Osteocyte (in vitro differentiated cells): Measurements from ENCODE around the gene DTNB. TPM values are rescaled to one million over a fixed set of nuclear protein-coding genes. Genes with fewer than 3 reads are reported as not detected.

Experiments
- DNase-seq: peaks from one replicate; pipeline ENCODE4 v3.0.0; 2021; ENCODE audit warnings: mixed read lengths; ENCODE audit not compliant: unreplicated experiment; ENCODE audit errors: extremely low spot score
- H3K27ac Mint-ChIP-seq: one replicate; pipeline ENCODE4 v1.8.0; 2021; ENCODE audit warnings: mild to moderate bottlenecking, mixed read lengths; ENCODE audit not compliant: unreplicated experiment
- H3K27me3 Mint-ChIP-seq: one replicate; pipeline ENCODE4 v1.8.0; 2021; ENCODE audit warnings: mixed read lengths; ENCODE audit not compliant: unreplicated experiment
- H3K36me3 Mint-ChIP-seq: one replicate; pipeline ENCODE4 v1.8.0; 2021; ENCODE audit warnings: mixed read lengths; ENCODE audit not compliant: unreplicated experiment
- H3K4me1 Mint-ChIP-seq: one replicate; pipeline ENCODE4 v1.8.0; 2021; ENCODE audit warnings: mixed read lengths; ENCODE audit not compliant: unreplicated experiment
- H3K4me3 Mint-ChIP-seq: one replicate; pipeline ENCODE4 v1.8.0; 2021; ENCODE audit warnings: mild to moderate bottlenecking, moderate library complexity, mixed read lengths; ENCODE audit not compliant: unreplicated experiment
- H3K9me3 Mint-ChIP-seq: one replicate; pipeline ENCODE4 v1.8.0; 2021; ENCODE audit warnings: mixed read lengths; ENCODE audit not compliant: unreplicated experiment
- CTCF ChIP-seq: fragments of 200-600 bp; sonication (generic); IDR thresholded peaks from 2 replicates; pipeline ENCODE4 v1.5.0; 2021; ENCODE audit warnings: antibody characterized with exemption, mild to moderate bottlenecking, moderate library complexity
- total RNA-seq: library from RNA; stranded (reverse); gene quantifications from 2 replicates; pipeline ENCODE4 v1.2.1, GENCODE V29; 2021

The DTNB gene
- total RNA-seq, 1 donor from 2014 or later = 20.9 TPM

DNA sequence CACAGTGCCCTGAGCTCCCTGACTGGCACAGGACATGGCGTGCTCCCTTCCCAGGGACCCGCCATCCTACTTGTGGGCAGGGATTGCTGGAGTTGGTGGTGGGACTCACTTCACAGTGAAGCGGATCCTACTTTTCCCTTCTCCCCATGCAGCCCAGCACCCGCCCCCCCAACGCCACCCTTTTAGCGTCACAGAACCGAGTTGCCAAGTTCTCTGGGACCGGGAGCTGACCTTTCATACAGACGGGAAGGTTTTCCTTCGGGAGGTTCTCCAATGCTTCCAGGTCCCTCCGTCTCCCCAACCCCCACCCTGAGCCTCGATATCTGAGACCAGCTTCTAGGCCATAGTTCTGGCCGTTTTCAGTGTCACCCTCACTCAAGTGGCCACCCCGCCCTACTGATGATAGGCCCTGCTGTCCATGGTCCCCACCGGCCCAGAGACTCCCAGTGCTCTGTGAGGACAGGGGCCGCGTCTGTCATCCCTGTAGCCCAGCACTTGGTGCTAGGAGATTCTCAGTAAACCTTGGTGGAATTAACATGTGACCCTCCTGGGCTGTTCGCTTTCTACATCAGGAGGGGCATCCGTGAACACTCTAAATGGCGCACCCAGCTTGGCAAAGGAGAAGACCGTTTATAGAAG is 330.1 kb downstream of the DTNB start:
- Mint-ChIP-seq H3K9me3 (no peaks in the 10 kb centered on the region), H3K27me3 (no peaks in the 10 kb centered on the region), H3K4me3 (peak overlapping the region; percentile 50), H3K36me3 (no peaks in the 10 kb centered on the region), H3K27ac (no peak overlapping the region), H3K4me1 (peaks cover 15% of the 10 kb centered on the region)
- TF ChIP-seq CTCF = no peak
- no peak for DNase-seq

- peaks cover 18% of the 10 kb centered on the region for H3K4me1 Mint-ChIP-seq
- DNase-seq = peak; percentile 95
- peak overlapping the region; percentile 72 for H3K4me3 Mint-ChIP-seq
- H3K36me3 Mint-ChIP-seq = no peaks in the 10 kb centered on the region
- H3K27me3 Mint-ChIP-seq = no peaks in the 10 kb centered on the region
- H3K9me3 Mint-ChIP-seq = no peaks in the 10 kb centered on the region
- no peak overlapping the region for H3K27ac Mint-ChIP-seq
- peak; percentile 97 for TF ChIP-seq CTCF
These were observed 330.8 kb downstream of the DTNB start for GRCh38 chr2:25342372-25343186.

DNA sequence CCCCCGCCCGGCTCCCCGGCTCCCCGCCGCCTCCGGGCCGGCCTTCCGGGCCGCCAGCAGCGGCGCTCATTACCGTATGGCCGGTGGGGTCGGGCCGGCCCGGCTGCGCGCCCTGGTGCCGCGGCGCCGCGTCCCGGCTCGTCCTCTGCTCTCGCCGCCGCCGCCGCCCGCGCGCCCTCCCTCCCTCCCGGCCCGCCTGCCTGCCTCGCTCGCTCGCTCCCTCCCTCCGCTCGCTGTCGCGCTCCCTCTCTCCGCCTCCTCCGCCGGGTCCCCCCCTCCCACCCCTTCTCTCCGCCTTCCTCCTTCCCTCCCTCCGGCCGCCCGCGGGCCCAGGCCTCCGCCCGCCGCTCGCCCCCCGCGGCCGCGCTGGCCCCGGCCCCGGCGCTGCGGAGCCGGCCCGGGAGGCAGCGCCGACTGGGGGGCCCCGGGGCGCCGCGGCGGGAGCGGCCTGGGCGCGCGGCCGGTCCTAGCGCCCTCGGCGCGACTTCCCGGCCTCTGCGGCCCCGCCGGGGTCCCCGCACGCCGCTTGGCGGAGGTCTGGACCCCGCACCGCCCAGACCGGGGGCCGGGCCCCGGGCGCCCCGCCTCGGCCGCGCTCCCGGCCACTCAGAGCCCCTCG is 331.5 kb downstream of the DTNB start, which contains the start of gene DNMT3A:
Gene DNMT3A (minus strand): TSS at position 173 of the 619 bp plus-strand sequence. CDS start 27,941 bp downstream, outside the sequence.
- no peaks in the 10 kb centered on the region for H3K27me3 Mint-ChIP-seq
- no peak for DNase-seq
- peak within 1 kb of the TSS; percentile 72 for H3K4me3 Mint-ChIP-seq
- peaks cover 23% of the 10 kb centered on the region for H3K4me1 Mint-ChIP-seq
- no peak for TF ChIP-seq CTCF
- no peaks in the 10 kb centered on the region for H3K9me3 Mint-ChIP-seq
- H3K27ac Mint-ChIP-seq = no peak within 1 kb of the TSS
- H3K36me3 Mint-ChIP-seq = peaks cover 3% of the 10 kb centered on the region

GRCh38 chr2:25341011-25341727 is 332.2 kb downstream of the DTNB start:
- no peaks in the 10 kb centered on the region for H3K9me3 Mint-ChIP-seq
- no peak for DNase-seq
- H3K36me3 Mint-ChIP-seq = peaks cover 3% of the 10 kb centered on the region
- H3K4me3 Mint-ChIP-seq = no peak overlapping the region
- peaks cover 27% of the 10 kb centered on the region for H3K4me1 Mint-ChIP-seq
- no peak for TF ChIP-seq CTCF
- H3K27ac Mint-ChIP-seq = no peak overlapping the region
- no peaks in the 10 kb centered on the region for H3K27me3 Mint-ChIP-seq
